Stimulated activated CD8-positive, alpha-beta memory T cell treated with anti-CD3 and anti-CD28 coated beads, Interleukin-7, amount 100 ng/mL, for 1 hour (primary cell): ENCODE results near the gene NFIA.

ENCODE experiments used
- DNase-seq, 2 donors: peaks; one replicate each; pipeline ENCODE4 v3.0.0-alpha.2; 2020; ENCODE audit warnings: low read depth in 2 of 2

Gene NFIA

DNA sequence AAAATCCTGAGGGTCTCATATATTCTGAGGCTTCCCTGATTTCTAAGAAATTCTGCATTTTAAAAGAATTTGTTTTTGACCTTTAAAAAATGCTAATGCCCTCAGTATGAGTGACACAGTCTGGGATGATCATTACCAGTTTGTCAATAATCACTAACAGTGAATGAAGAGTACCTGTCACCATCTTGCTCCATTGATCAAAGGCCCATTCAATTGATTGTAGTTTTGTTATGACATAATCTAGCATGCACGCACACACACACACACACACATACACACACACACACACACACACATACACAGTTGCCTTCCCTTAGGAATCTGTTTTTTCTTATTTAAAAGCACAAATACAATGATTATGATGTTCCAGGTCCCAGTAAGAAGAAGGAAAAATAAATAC, 250.4 kb downstream of the NFIA start:
- no peak for DNase-seq

DNA sequence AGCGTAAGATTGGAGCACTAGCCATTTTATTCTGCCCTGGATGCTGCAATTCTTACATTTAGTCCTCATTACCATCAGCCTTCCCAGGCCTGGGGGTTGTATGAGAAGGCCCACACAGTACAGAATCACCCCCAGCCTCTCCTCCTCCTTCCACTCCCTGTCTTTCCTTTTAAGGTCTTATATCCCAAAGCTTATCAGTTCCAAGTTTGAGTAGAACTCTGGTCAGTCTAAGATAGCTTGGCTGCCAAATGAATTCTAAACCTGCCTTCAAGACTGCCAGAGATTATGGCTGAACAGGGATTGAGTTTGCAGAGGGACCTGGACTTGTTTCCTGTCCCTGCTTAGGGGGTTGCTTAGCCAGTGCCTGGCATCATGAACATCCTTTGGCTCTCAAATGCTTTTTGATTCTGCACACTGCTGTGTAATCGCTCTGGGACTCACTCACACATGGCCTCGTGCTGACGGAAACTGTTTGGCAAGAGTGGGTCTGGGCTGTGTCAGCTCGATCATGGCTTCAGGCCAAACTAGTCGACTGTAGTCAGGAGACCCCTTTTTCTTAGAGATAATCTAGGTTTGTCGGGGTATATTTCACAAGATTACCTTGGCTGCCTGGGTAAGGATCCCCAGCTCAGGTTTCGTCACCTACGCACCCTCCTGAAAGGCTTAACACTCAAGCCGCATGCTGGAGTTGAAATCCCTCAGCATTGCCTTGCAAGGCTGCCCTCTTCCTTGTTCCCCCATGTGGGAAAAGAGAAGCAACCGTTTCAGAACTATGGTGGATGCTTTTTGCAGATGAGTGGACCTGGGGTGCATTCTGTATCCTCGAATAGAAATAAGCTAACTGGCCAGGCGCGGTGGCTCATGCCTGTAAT, 252.6 kb downstream of the NFIA start:
- DNase-seq = no peak

DNA sequence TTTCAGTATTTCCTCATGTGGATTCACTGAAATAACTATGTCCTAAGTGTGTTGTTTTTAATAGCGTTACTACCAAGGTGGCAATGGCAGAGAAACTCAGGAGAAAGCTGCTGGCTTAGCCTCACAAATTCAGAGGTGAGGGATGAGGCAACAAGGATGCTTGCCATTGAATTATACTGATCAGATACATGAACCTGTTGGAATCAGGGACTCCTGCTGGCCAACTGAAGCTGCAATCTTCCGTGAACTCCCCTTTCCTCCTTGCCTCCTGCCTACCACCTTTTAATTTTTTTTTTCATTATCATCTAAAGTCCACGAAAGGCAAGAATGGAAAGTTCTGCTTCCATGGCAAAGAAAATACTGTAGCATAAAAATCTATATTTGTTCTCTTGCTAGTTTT, 254.7 kb downstream of the NFIA start:
- no peak for DNase-seq

DNA sequence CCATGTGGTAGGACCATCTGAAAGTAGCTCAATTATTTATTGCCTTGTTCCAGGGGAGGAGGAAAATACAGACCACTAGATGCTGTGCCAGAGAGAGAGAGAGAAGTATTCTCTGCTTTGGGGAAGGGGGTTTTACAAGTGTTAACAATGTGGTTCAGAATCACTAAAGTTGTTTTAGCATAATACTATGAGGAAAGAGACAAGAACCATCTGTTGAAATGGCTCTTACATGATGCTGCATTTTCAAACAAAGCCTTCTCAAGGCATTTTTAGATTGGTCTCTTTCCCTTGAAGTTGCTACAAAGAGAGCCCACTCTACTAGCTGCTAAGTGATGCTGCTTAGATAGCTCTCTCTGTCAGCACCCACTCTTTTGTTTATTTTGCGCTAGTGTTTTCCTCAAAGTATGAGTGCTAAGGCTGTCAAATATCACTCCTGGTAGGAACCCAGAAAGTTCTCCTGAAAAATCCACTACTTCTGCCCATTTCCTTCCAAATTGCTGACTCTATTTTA, 255.1 kb downstream of the NFIA start:
- DNase-seq = no peak

DNA sequence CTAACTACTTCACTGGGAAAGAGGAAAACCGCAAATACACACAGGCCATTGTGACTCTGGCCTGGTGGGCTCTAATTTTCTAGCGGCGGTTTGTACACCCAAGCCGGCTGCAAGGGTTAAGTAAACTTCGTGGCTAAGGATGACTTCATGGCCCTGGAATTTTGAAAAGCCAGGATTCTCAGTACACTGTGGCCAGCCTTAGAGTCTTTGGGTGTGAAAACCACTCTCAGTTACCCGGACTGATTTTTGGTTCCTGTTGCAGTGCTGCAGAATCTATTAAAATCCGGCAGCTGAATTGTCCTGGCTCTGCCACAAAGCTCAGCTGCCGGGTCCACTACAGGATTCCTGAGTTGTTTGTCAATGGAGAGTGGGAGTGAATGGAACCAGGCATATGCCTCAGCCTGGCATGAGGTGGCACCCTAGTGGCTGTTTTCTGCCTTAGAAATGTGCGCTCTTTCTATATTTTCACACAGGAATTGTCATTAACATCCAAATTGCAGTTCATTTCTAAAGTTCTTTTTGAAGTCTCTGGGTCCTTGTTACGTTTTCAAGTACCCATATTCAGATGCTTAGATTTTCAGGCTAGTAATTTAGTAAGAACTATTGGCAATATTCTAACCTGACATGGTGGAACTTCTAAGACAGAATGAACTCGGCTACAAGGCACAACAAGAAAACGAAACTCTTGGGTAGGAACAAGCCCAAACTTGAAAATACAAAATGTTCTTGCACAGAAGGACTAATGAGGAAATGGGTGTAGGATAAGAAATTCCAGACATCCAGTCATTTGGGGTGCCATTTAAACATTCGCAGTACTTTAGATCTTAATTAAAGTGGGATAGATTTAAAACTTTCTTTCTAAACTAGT, 255.9 kb downstream of the NFIA start:
- no peak for DNase-seq

DNA sequence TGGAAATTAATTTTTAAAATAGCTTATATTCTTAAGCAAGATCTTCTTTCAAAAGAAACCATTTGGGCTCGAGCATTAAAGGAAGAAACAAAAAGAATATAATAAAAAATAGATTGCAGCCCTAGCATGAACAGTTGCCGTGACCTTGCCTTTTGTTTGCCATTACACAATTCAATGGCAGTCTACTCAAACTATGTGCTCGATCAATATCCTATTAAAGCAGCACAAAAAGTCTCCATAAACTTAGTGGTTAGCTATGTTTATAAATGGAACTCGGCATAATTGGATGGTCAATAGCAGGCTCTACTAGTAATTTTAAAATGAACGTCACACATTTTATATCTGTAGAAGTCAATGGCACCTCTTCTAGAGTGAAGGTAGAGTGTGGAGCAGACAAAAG, 256.5 kb downstream of the NFIA start:
- DNase-seq = no peak

DNA sequence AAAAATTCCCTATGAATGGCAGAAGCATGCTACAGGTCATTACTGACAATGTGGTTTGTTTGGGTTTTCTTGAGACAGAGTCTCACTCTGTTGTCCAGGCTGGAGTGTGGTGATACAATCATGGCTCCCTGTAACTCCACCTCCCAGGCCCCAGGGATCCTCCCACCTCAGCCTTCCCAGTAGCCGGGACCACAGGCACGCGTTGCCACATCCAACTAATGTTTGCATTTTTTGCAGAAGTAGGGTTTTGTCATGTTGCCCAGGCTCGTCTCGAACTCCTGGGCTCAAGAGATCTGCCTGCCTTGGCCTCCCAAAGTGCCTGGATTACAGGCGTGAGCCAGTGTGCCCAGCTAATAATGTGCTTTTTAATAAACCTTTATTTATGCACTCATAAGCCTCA, 259.1 kb downstream of the NFIA start:
- DNase-seq = no peak

DNA sequence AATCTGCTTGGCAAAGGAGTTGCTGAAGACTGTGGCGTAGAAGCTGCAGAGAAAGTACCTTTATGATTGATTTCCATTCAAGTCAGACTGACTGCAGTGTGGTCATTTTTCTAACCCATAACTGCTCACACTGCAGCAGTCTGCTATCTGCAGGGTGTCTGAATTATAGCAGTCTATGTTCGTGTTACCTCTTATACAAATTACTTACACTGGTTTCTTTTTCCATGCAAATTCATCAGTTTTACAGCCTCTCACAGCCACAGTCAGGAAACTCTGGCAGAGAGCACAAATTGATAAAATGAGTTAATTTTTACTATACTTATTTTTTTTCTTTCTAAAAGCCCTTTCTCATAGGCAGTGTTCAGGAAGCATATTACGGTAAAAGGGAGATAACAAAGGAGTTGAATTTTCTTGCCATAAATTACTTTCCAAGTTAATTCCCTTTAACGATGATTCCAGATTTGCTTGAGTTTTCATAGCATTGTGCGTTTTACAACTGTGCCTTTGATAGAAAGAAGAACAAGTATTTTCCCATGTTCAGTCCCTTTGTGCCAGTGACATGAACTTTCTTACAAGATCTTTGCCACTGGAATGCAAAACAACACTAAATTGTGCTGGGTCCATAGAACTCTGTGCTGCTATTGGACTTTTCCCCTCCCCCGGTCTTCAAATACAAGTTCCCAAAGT, 261.5 kb downstream of the NFIA start:
- no peak for DNase-seq

DNA sequence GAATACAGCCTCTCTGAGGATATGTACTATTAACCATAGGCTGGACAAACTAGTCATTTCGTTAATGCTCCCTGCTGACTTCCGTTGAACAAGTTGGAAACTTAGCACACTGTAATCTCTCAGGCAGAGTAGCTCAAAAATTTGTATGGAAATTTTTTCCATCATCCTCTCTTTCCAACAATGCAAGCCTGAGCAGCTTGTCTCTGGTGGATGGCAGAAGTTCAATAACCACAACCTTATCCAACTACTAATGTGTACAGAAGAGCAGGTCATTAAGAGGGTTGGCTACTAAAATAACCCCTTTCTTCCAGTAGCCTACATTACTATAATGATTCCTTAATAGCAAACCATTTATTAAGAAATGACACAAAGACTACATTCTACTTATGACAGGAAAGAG, 262.3 kb downstream of the NFIA start:
- DNase-seq = no peak

DNA sequence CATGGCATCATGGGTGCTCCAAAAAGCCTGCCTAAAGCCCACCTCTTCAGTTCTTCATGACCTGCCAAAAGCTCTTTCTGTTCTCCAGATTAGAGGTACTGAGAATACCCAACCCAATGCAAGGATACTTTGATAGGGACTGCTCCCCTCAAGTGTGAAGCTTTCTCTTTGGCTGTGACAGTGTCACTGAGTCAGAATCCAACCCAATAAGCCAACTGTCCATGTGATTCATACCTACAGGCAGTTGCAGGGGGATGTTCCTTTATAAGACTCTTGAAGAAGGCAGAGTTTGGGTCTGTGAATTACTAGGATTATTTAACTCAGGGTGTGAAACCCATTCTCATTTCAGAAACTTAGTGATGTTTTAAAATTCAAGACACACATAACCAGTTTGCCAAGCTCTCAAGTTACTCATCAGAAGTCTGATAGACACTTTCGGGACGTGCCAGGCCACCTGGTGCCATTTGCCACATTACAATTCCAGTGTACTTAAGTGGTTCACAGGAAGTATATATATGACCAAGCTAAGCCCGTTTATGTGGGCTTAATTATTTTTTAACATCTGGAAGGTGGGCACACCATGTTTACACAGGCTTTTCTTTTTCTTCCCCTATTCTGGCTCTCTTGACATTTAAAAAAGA, 265.8 kb downstream of the NFIA start:
- no peak for DNase-seq

DNA sequence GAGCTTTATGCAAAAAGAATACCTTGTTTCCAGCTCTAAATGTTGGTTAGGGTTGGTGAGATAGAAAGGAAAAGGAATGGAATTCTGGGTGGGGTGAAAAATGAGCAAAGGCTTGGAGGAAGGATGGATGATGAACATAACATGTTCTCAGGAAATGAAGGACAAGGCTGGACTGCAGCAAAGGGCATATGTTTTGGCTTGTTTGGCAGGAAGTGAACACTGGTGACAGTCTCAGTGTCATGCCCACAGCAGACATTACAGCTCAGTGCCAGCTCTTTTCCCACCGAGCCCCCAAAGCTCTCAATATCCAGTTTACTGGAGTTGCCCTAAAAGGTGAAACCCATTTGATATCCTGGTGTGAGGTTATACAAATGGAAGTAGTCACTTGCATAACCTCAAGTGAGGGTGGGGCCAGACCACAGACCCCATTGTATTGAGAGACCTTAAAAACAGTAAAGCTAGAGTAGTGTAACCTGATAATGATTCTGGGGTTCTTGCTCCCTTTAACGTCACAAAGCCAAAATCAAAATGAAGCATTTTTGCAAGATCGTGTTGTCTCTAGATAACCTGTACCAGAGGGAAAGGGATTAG, 270.6 kb downstream of the NFIA start:
- no peak for DNase-seq

DNA sequence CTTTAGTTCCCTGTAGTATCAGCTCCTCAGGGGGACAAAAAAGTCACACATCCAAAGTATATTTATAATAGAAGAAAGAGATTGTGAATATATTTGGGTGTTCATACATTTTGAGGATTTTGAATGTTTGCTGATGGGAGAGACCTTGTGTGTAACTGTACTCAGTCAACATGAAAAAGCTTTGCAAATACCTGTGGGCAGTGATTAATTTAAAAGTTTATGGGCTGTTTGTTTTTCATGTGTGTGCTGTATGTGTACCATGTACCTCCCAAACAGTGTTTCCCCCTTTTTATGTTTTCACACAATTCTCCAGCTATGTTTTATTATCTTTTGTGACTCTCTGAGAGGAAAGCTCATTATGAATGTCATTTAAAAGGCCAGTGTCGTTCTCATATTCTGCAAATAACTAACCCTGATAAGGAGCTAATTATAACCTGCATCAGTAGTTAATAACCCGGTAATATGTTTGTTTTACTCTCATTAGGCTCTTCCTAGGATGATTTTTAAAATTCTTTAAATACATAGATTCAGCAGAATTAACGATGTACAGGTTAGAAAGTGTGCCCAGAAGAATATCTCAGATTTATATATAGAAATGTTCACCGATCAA, 271.5 kb downstream of the NFIA start:
- DNase-seq = no peak

DNA sequence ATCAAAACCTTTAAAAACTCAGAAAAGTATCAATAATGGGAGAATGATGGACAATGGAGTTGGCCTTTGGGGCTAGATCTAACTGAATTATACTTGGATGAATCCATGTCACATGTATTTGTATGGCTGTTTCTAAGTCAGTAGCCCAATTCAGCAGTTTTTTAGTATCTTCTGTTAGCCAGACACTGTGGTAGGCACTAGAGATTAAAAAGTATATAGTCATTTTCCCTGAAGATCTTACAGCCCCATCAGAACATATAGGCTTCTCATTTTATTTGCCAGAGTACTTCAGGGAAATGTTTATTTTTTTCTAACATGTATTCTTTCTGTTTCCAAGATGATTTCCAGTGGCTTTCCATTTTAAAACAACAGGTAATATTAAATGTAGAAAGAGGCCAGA, 273.7 kb downstream of the NFIA start:
- no peak for DNase-seq

DNA sequence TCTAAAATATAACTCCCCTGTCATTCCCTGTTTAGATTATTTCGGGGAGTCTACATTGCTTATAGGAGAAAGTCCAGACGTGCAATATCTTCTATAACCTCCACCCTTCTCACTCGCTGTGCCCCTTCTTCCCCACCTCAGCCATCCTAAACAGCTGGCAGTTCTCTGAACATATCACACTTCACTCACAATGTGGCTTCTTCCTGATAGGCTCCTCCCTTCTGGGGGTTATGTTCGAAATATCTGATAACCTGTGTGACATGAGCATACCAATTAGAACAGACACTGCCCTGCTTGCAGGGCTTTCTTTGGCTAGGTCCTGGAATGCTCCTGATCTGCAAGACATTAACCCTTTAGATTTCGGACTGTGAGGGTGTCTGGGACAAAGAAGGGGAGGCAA, 274.6 kb downstream of the NFIA start:
- no peak for DNase-seq

DNA sequence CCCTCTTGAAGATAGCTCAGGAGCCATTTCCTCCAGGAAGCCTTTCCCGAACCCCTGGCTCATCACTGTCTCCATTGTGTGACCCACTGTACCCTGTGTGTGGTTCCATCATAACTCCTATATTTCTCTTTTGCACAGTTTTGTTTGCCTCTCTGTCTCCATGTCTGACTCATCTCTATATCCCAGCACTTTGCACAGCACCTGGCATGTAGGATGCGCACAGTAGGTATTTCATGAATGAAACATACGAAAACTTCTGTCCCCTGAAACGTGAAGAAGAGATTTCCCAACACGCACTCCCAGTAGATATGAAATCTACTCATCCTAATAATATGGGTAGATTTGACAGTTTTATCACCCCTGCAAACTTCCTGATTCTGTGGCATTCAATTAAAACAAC, 275.2 kb downstream of the NFIA start:
- DNase-seq = no peak

DNA sequence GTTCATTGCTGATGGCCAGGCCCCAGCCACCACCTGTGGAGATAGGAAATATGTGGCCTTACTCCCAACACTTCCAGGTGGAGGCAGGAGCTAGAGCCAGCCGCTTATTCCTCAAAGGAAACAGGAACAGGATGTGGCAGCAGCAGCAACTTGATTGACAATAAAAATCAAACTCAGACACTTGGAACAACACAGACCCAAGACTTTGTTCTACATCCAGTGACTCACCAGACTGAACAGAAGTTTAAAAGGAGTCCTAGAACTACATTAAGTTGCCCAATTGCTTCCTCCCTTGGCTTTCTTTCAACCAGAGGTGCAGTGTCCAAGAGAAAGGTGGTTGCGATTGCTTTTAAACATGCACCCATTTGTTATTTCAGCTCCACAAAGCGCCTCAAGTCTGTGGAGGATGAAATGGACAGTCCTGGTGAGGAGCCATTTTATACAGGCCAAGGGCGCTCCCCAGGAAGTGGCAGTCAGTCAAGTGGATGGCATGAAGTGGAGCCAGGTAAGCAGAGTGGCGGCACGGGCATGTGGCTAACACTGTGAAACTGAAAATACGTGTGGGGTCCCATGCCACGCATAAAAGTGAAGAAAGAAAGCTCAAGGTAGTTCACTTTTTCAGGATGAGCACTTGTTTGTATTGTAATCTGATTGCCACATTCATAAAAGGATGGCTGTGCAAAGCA, 276.6 kb downstream of the NFIA start:
- DNase-seq = no peak

DNA sequence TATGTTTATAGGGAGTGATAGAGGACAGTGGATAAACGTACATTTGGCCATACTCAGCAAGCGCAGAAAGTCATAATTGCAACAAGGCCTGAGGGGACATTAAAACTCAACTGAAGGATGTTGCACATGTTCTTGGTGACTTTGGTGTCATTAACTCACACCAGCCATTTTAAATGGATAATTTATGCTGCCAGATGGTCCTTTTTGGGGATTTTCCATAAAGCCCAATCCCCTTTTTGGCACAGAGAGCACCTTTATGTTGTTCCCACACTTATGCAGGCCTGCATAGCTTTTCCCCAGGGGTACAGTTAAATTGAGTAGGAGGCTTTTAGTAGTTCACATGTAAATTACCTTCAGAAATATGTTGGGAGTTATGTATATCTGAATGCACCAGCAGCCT, 279.6 kb downstream of the NFIA start:
- no peak for DNase-seq

DNA sequence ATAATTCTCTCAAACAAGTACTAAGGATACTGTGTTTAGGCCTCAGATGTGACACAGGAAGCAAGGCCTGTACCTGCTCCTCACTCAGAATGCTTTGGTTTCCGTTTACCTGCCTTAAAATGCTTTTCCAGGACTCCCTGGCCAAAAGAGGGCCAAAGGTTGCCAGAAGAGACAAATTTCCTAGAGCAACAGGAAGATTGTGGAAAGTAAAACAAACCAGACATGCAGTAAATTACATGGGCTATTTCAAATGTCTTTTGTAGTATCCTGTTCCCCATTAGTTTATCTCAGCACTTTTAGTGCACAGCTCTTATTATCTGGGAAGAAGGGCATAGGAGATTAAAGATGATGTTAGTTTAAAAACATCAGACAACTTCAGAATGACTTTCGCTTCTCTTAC, 280.0 kb downstream of the NFIA start:
- no peak for DNase-seq

DNA sequence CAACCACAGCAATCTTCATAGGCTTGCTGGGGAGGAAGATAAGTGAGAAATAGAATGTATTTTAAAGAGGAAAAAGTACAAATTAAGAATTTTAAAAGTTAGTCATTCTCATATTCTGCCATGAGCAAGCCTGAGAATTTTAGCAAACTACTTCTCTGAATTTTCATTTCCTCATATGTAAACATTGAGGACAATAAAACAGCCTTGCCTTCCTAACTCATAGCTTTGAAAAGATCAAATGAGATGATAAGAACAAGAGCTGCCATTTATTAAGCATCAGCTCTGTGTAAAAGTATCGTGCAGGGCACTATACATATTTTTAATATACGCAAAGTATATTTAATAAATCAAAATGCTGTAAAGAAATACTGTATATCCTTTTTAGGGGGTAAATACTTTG, 286.0 kb downstream of the NFIA start:
- no peak for DNase-seq

DNA sequence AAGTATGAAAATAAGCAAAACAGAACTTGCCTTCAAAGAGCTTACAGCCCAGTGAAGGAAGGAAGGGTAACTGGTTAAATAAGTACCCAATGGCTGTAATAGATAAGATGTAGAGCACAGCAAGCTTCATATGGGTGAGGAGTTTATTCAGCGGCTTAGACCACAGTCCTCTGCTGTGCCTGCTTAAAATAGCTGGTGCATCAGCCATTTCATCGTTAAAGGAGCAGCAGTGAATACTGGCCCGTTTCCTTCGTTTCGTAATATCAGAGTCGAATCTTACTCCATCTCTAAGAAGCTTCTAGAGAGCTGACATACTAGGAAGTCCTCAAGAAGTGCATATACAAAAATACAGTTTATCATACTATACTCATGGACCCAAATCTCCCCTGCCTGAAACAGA, 286.5 kb downstream of the NFIA start:
- DNase-seq = no peak
